ENCODE measurements around the gene IHH. TPM values are rescaled to one million over a fixed set of nuclear protein-coding genes. Genes with fewer than 3 reads are reported as not detected.

The IHH gene
- total and polyA plus RNA-seq, 9 of the 15 experiments (the other 6 are each of a cell fraction or from before 2014, with no cell fraction given) = 0.07 TPM; not detected in 8

DNA sequence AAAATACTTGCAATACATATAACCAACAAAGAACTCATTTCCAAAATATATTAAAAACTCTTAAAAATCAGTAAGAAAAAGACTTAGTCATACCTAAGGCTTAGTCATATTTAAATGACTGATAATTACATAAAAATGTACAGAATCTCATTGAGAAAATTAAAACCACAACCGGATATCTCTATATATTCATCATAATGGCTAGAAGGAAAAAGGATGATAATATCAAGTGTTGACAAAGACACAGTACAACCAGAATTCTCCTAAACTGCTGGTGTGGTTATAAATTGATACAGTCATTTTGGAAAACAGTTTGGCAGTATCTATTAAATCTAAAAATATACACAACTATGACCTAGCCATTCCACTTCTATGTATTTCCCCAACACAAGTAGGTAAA, 27.1 kb upstream of the IHH start:
- DNase-seq (ENCODE audit: extremely low read depth in 1 of 4, low spot score in 3 of 4) (no peak), FAIRE-seq (no peak), ATAC-seq (no peak)
- 59% methylated on average over 1 of the region's 1 CpG for WGBS (ENCODE audit: insufficient coverage, low coverage, missing lambda C conversion rate)
- Histone ChIP-seq H4K20me1 (replicated peaks; ENCODE audit: control insufficient read depth, insufficient read depth, low read length) (no peaks in the 10 kb centered on the region), H3K79me2 (ENCODE audit: control insufficient read depth, insufficient read depth, low read length) (no peaks in the 10 kb centered on the region), H3K27ac (ENCODE audit: extremely low read depth, low read depth, low read length) (no peak overlapping the region), H3K4me1 (replicated peaks in 1 of 2; ENCODE audit: control insufficient read depth in 2 of 2, insufficient read depth in 2 of 2, low read length in 2 of 2) (no peaks in the 10 kb centered on the region), H3K9ac (ENCODE audit: insufficient read depth in 1 of 2, low read depth in 2 of 2, low read length in 2 of 2) (no peak overlapping the region), H3K4me3 (no peak overlapping the region), H3K9me1 (ENCODE audit: control insufficient read depth, insufficient read depth, low read length) (no peaks in the 10 kb centered on the region), H2AFZ (ENCODE audit: low read depth, low read length) (no peak overlapping the region), H3K36me3 (ENCODE audit: control insufficient read depth, insufficient read depth, low read length) (no peaks in the 10 kb centered on the region), H3K4me2 (ENCODE audit: insufficient read depth, low read length) (no peak overlapping the region), H3K9me3 (replicated peaks; ENCODE audit: control insufficient read depth, insufficient read depth, low read depth, low read length) (no peaks in the 10 kb centered on the region), H3K27me3 (ENCODE audit: control insufficient read depth in 2 of 2, insufficient read depth in 2 of 2, low read length in 2 of 2) (no peaks in the 10 kb centered on the region)
- BruUV-seq (replicated peaks) = no TSS peak
- ChIA-PET CTCF (ENCODE audit: low intra/inter-chr PET ratio) (no interaction called here), POLR2A (no interaction called here)
- intact Hi-C loops (cut with micrococcal nuclease) (no loop called here), in situ Hi-C loops (cut with MboI) (no loop called here)
- TF ChIP-seq ZNF3 (CRISPR knock-in tag; IDR thresholded peaks at IDR 0.05) (no peak), PCBP2 (IDR thresholded peaks at IDR 0.05; ENCODE audit: low read depth, low read length, poor library complexity, severe bottlenecking) (no peak), ZNF134 (CRISPR knock-in tag; conservative IDR thresholded peaks at IDR 0.05) (no peak), BCL6 (CRISPR knock-in tag; IDR thresholded peaks at IDR 0.05) (no peak), HMGN3 (IDR thresholded peaks at IDR 0.05; ENCODE audit: borderline replicate concordance, extremely low read depth, insufficient read length, low read depth, low read length) (no peak)
- TF ChIP-seq, protein P1, sequence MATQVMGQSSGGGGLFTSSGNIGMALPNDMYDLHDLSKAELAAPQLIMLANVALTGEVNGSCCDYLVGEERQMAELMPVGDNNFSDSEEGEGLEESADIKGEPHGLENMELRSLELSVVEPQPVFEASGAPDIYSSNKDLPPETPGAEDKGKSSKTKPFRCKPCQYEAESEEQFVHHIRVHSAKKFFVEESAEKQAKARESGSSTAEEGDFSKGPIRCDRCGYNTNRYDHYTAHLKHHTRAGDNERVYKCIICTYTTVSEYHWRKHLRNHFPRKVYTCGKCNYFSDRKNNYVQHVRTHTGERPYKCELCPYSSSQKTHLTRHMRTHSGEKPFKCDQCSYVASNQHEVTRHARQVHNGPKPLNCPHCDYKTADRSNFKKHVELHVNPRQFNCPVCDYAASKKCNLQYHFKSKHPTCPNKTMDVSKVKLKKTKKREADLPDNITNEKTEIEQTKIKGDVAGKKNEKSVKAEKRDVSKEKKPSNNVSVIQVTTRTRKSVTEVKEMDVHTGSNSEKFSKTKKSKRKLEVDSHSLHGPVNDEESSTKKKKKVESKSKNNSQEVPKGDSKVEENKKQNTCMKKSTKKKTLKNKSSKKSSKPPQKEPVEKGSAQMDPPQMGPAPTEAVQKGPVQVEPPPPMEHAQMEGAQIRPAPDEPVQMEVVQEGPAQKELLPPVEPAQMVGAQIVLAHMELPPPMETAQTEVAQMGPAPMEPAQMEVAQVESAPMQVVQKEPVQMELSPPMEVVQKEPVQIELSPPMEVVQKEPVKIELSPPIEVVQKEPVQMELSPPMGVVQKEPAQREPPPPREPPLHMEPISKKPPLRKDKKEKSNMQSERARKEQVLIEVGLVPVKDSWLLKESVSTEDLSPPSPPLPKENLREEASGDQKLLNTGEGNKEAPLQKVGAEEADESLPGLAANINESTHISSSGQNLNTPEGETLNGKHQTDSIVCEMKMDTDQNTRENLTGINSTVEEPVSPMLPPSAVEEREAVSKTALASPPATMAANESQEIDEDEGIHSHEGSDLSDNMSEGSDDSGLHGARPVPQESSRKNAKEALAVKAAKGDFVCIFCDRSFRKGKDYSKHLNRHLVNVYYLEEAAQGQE (IDR thresholded peaks at IDR 0.05; ENCODE audit: borderline replicate concordance) = no peak
- TF ChIP-seq, protein P1 (CRISPR knock-in tag; IDR thresholded peaks at IDR 0.05; ENCODE audit: low read depth) = no peak
- TF ChIP-seq, protein P2, sequence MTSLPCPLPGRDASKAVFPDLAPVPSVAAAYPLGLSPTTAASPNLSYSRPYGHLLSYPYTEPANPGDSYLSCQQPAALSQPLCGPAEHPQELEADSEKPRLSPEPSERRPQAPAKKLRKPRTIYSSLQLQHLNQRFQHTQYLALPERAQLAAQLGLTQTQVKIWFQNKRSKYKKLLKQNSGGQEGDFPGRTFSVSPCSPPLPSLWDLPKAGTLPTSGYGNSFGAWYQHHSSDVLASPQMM (CRISPR knock-in tag; IDR thresholded peaks at IDR 0.05) = no peak
- TF ChIP-seq, protein P3, sequence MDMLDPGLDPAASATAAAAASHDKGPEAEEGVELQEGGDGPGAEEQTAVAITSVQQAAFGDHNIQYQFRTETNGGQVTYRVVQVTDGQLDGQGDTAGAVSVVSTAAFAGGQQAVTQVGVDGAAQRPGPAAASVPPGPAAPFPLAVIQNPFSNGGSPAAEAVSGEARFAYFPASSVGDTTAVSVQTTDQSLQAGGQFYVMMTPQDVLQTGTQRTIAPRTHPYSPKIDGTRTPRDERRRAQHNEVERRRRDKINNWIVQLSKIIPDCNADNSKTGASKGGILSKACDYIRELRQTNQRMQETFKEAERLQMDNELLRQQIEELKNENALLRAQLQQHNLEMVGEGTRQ (CRISPR knock-in tag; IDR thresholded peaks at IDR 0.05) = no peak
